SU-DHL-6 (cell line): ENCODE measurements around the gene CAPSL.

Experiments used
- H2AFZ ChIP-seq: fragments of 200-600 bp; sonication (generic); 2 replicates; pipeline ENCODE4 v1.6.1; 2014; ENCODE audit warnings: low read depth, mild to moderate bottlenecking, moderate library complexity, mixed read lengths, antibody characterized with exemption, low read length; ENCODE audit not compliant: severe bottlenecking
- H3F3A ChIP-seq: fragments of 200-600 bp; shearing (Covaris generic); 2 replicates; pipeline ENCODE4 v1.6.0; 2016; ENCODE audit warnings: antibody characterized with exemption, mild to moderate bottlenecking; ENCODE audit not compliant: insufficient read depth
- H3K27ac ChIP-seq: fragments of 200-600 bp; sonication (generic); 2 replicates; pipeline ENCODE4 v1.5.1; 2016; ENCODE audit warnings: low read depth, mild to moderate bottlenecking, low read length, moderate library complexity, mixed read lengths
- H3K27me3 ChIP-seq: fragments of 200-600 bp; sonication (generic), shearing (Covaris generic); 2 replicates; pipeline ENCODE4 v1.6.0; 2014; ENCODE audit warnings: mild to moderate bottlenecking, low read length
- H3K36me3 ChIP-seq: fragments of 200-600 bp; sonication (generic); 2 replicates; pipeline ENCODE4 v1.6.1; 2014; ENCODE audit warnings: mild to moderate bottlenecking, low read length, mixed read lengths
- H3K4me2 ChIP-seq: fragments of 300-600, 200-600 bp; shearing (Covaris generic), sonication (generic); 2 replicates; pipeline ENCODE4 v1.6.0; 2014; ENCODE audit warnings: low read length, low read depth, mild to moderate bottlenecking; ENCODE audit not compliant: poor library complexity, severe bottlenecking
- H3K4me3 ChIP-seq: fragments of 200-600 bp; sonication (generic); 2 replicates; pipeline ENCODE4 v1.5.1; 2014; ENCODE audit warnings: antibody characterized with exemption, low read length, mild to moderate bottlenecking, mixed read lengths; ENCODE audit not compliant: insufficient read depth, poor library complexity, severe bottlenecking
- H3K79me2 ChIP-seq: fragments of 200-600 bp; sonication (generic); 2 replicates; pipeline ENCODE4 v1.6.1; 2014; ENCODE audit warnings: mild to moderate bottlenecking, low read length, moderate library complexity; ENCODE audit not compliant: insufficient read depth
- H3K9ac ChIP-seq: fragments of 200-600 bp; sonication (generic); 2 replicates; pipeline ENCODE4 v1.7.0; 2014; ENCODE audit warnings: mild to moderate bottlenecking, low read length
- H3K9me2 ChIP-seq: fragments of 200-600 bp; sonication (generic); replicated peaks from 2 replicates; pipeline ENCODE4 v1.6.1; 2014; ENCODE audit warnings: low read length; ENCODE audit not compliant: insufficient read depth
- H3K9me3 ChIP-seq: fragments of 200-600 bp; sonication (generic); 2 replicates; pipeline ENCODE4 v1.6.1; 2014; ENCODE audit warnings: low read length, mixed read lengths; ENCODE audit not compliant: insufficient read depth
- H4K20me1 ChIP-seq: fragments of 200-600 bp; sonication (generic); 2 replicates; pipeline ENCODE4 v1.6.1; 2014; ENCODE audit warnings: low read depth, mild to moderate bottlenecking, antibody characterized with exemption, low read length, moderate library complexity, mixed read lengths
- EZH2phosphoT487 ChIP-seq: fragments of 200-600 bp; sonication (generic), shearing (Covaris generic); conservative IDR thresholded peaks from 2 replicates; pipeline ENCODE4 v1.6.1; 2018; ENCODE audit warnings: mild to moderate bottlenecking, antibody characterized with exemption, low read length, moderate library complexity, mixed read lengths
- TF ChIP-seq, protein P1 (sequence below): fragments of 200-600 bp; sonication (generic); IDR thresholded peaks from one replicate; pipeline ENCODE4 v1.5.1; 2017; ENCODE audit warnings: antibody characterized with exemption, mild to moderate bottlenecking, low read length, moderate library complexity; ENCODE audit not compliant: insufficient read depth, poor library complexity, severe bottlenecking

Gene CAPSL

DNA sequence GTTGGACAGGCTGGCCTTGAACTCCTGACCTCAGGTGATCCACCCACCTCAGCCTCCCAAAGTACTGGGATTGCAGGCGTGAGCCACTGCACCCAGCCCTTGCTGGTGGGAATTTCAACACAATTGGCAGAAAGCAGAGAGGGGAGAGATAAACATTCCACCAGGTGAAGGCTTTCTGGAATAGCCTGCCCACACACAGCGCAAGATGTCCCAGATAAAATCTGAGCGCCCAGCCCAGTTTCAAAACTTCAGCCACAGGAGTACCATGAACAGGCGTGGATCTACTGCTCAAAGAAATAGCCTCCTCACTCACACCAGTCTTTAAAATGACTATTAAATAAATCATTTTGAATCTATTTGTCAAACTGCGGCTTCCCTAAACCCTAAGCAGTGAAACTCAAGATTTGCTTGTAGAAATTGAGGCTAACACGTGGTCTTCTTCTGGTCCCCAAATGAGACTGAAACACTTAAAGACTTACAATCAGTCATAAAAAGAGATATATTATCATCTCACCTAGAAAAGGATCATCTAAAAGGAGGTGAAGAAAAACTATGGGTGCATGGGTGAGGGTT lies 34.7 kb downstream of the CAPSL start:
- Histone ChIP-seq H4K20me1 (no peaks in the 10 kb centered on the region), H3K27me3 (0 out of 2 replicates have a peak, but pooled peaks cover 3% of the 10 kb centered on the region), H3K36me3 (no peaks in the 10 kb centered on the region), H3K4me3 (no peak overlapping the region), H3K79me2 (no peaks in the 10 kb centered on the region), H3K27ac (no peak overlapping the region), H3K4me2 (no peak overlapping the region), H2AFZ (no peak overlapping the region), H3K9me2 (no peaks in the 10 kb centered on the region), H3K9me3 (no peaks in the 10 kb centered on the region), H3K9ac (no peak overlapping the region), H3F3A (no peaks in the 10 kb centered on the region)
- TF ChIP-seq, protein P1, sequence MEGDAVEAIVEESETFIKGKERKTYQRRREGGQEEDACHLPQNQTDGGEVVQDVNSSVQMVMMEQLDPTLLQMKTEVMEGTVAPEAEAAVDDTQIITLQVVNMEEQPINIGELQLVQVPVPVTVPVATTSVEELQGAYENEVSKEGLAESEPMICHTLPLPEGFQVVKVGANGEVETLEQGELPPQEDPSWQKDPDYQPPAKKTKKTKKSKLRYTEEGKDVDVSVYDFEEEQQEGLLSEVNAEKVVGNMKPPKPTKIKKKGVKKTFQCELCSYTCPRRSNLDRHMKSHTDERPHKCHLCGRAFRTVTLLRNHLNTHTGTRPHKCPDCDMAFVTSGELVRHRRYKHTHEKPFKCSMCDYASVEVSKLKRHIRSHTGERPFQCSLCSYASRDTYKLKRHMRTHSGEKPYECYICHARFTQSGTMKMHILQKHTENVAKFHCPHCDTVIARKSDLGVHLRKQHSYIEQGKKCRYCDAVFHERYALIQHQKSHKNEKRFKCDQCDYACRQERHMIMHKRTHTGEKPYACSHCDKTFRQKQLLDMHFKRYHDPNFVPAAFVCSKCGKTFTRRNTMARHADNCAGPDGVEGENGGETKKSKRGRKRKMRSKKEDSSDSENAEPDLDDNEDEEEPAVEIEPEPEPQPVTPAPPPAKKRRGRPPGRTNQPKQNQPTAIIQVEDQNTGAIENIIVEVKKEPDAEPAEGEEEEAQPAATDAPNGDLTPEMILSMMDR: no peak

DNA sequence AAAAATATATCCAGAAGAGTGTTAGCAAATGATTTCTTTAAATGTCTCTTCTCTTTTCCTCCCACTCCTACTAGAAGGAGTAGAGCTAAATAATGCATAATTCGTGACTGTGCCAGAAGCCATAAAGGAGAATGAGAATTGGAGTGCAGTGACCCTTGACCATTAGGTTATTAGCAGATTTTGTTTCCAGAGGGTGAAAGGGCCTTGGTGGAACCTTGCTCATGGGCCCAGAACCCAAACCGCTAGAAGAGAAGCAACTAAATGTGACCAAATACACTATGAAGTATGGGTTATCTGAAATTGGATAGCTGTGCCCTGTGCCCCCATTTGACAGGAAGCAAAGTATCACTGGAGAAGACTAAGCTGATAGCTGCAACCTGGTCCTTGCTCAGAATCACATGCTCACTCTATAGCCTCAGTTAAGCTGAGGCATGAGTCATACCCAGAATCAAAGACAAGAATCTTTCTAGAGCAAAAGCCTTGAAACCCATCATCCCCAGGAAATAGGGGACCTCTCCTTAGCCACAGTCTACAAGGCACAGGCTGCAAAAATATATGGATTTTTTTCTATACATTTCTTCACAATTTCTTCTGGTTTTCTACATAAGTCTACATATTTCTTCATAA lies 36.3 kb downstream of the CAPSL start:
- no peaks in the 10 kb centered on the region for H3K36me3 ChIP-seq
- no peak overlapping the region for H3K4me3 ChIP-seq
- no peak for TF ChIP-seq EZH2phosphoT487
- TF ChIP-seq, protein P1: no peak
- H3K27ac ChIP-seq: no peak overlapping the region
- no peaks in the 10 kb centered on the region for H3K9me2 ChIP-seq
- H2AFZ ChIP-seq: no peak overlapping the region
- no peaks in the 10 kb centered on the region for H3K9me3 ChIP-seq
- 0 out of 2 replicates have a peak, but pooled peaks cover 3% of the 10 kb centered on the region for H3K27me3 ChIP-seq
- H4K20me1 ChIP-seq: no peaks in the 10 kb centered on the region
- H3F3A ChIP-seq: no peaks in the 10 kb centered on the region
- no peaks in the 10 kb centered on the region for H3K79me2 ChIP-seq
- H3K9ac ChIP-seq: no peak overlapping the region
- H3K4me2 ChIP-seq: no peak overlapping the region

- no peak overlapping the region for H3K4me2 ChIP-seq
Measured at GRCh38 chr5:35900972-35901695, 37.3 kb downstream of the CAPSL start.

More at GRCh38 chr5:35900972-35901695, 37.3 kb downstream of the CAPSL start:
- no peaks in the 10 kb centered on the region for H3K9me2 ChIP-seq
- H3K36me3 ChIP-seq: no peaks in the 10 kb centered on the region
- no peaks in the 10 kb centered on the region for H3K79me2 ChIP-seq
- no peak overlapping the region for H3K4me3 ChIP-seq
- H3K27me3 ChIP-seq: 0 out of 2 replicates have a peak, but pooled peaks cover 3% of the 10 kb centered on the region
- no peak overlapping the region for H3K9ac ChIP-seq
- no peak overlapping the region for H3K27ac ChIP-seq
- H3K9me3 ChIP-seq: no peaks in the 10 kb centered on the region
- no peak for TF ChIP-seq EZH2phosphoT487
- TF ChIP-seq, protein P1: no peak
- H4K20me1 ChIP-seq: no peaks in the 10 kb centered on the region
- no peaks in the 10 kb centered on the region for H3F3A ChIP-seq
- H2AFZ ChIP-seq: no peak overlapping the region
